Measurements from ENCODE around the gene BAZ2B. TPM values are rescaled to one million over a fixed set of nuclear protein-coding genes. Genes with fewer than 3 reads are reported as not detected.

The BAZ2B gene
- polyA plus RNA-seq, 1 of the 3 experiments (the other 2 are of a cell fraction), result 10.2 TPM

- Histone ChIP-seq H3K9ac (no peak overlapping the region), H3K9me2 (no peaks in the 10 kb centered on the region), H3K79me2 (ENCODE audit: insufficient read depth) (no peaks in the 10 kb centered on the region), H3K27me3 (ENCODE audit: insufficient read depth) (no peaks in the 10 kb centered on the region), H3K9me3 (peaks cover 14% of the 10 kb centered on the region; the same call in 1 of the 2 replicates), H3K4me2 (no peak overlapping the region), H4K20me1 (ENCODE audit: insufficient read depth) (no peaks in the 10 kb centered on the region), H3K4me1 (ENCODE audit: control insufficient read depth in 1 of 2, insufficient read depth in 2 of 2, low read depth in 1 of 2, low read length in 1 of 2) (no peaks in the 10 kb centered on the region), H3K4me3 (ENCODE audit: low read depth in 2 of 2, low read length in 1 of 2) (no peak overlapping the region), H3K36me3 (replicated peaks in 1 of 2; ENCODE audit: control insufficient read depth in 1 of 2, insufficient read depth in 2 of 2, low read length in 1 of 2) (peaks cover 4 to 24% of the 10 kb centered on the region in 2 experiments), H3F3A (replicated peaks; ENCODE audit: insufficient read depth) (peaks cover 14% of the 10 kb centered on the region), H2AFZ (ENCODE audit: low read depth) (no peak overlapping the region), H3K27ac (ENCODE audit: low read depth in 2 of 2, low read length in 1 of 2) (no peak overlapping the region)
- WGBS (ENCODE audit: low lambda C conversion rate), result 96% methylated on average over 9 of the region's 9 CpGs
- ChIA-PET POLR2A (no interaction called here), CTCF (no interaction called here)
- DNase-seq, result no peak
- TF ChIP-seq MAX (IDR thresholded peaks at IDR 0.05; ENCODE audit: low read depth), result no peak
- no peak for TF ChIP-seq YY1 (IDR thresholded peaks at IDR 0.05; ENCODE audit: low read depth)
- TF ChIP-seq EP300 (IDR thresholded peaks at IDR 0.05; ENCODE audit: borderline replicate concordance in 1 of 2, low read depth in 1 of 2, low read length in 1 of 2), result no peak
- TF ChIP-seq SIN3A (IDR thresholded peaks at IDR 0.05; ENCODE audit: borderline replicate concordance, low read depth, low read length), result no peak
- TF ChIP-seq CHD2 (IDR thresholded peaks at IDR 0.05; ENCODE audit: low read length, partially characterized antibody), result no peak
- no peak for TF ChIP-seq TEAD4 (IDR thresholded peaks at IDR 0.05; ENCODE audit: borderline replicate concordance, insufficient read depth)
- TF ChIP-seq RFX5 (IDR thresholded peaks at IDR 0.05; ENCODE audit: low read length), result no peak
- no peak for TF ChIP-seq ZBTB33 (IDR thresholded peaks at IDR 0.05; ENCODE audit: borderline replicate concordance, low read depth)
- no peak for TF ChIP-seq FOSL2 (IDR thresholded peaks at IDR 0.05; ENCODE audit: borderline replicate concordance, low read depth)
- TF ChIP-seq USF2 (IDR thresholded peaks at IDR 0.05; ENCODE audit: borderline replicate concordance, low read depth, low read length), result no peak
- no peak for TF ChIP-seq USF1 (IDR thresholded peaks at IDR 0.05; ENCODE audit: borderline replicate concordance, low read depth)
- no peak for TF ChIP-seq JUND (IDR thresholded peaks at IDR 0.05)
- TF ChIP-seq FOXM1 (IDR thresholded peaks at IDR 0.05; ENCODE audit: low read depth), result no peak
Observed at GRCh38 chr2:159546039-159546438, 70.3 kb downstream of the BAZ2B start.

- no peak overlapping the region for H3K9ac ChIP-seq
- peaks cover 7 to 24% of the 10 kb centered on the region in 2 experiments for H3K36me3 ChIP-seq (replicated peaks in 1 of 2; ENCODE audit: control insufficient read depth in 1 of 2, insufficient read depth in 2 of 2, low read length in 1 of 2)
- peaks cover 14% of the 10 kb centered on the region; the same call in 1 of the 2 replicates for H3K9me3 ChIP-seq
- H3K79me2 ChIP-seq (ENCODE audit: insufficient read depth), result no peaks in the 10 kb centered on the region
- ChIA-PET POLR2A (no interaction called here), CTCF (interaction anchor here (1.1 kb wide), 1 partner anchor 14 kb away, joined by 3 read pairs; no protein-coding TSS in a partner anchor)
- H3F3A ChIP-seq (replicated peaks; ENCODE audit: insufficient read depth), result peaks cover 14% of the 10 kb centered on the region
- no peak overlapping the region for H2AFZ ChIP-seq (ENCODE audit: low read depth)
- H4K20me1 ChIP-seq (ENCODE audit: insufficient read depth), result no peaks in the 10 kb centered on the region
- no peak for DNase-seq
- no peak overlapping the region for H3K27ac ChIP-seq (ENCODE audit: low read depth in 2 of 2, low read length in 1 of 2)
- no peak overlapping the region for H3K4me3 ChIP-seq (ENCODE audit: low read depth in 2 of 2, low read length in 1 of 2)
- no peaks in the 10 kb centered on the region for H3K27me3 ChIP-seq (ENCODE audit: insufficient read depth)
- no peaks in the 10 kb centered on the region for H3K9me2 ChIP-seq
- 100% methylated on average over 1 of the region's 1 CpG for WGBS (ENCODE audit: low lambda C conversion rate)
- H3K4me1 ChIP-seq (ENCODE audit: control insufficient read depth in 1 of 2, insufficient read depth in 2 of 2, low read depth in 1 of 2, low read length in 1 of 2), result no peaks in the 10 kb centered on the region
- no peak overlapping the region for H3K4me2 ChIP-seq
- TF ChIP-seq CTCF (IDR thresholded peaks at IDR 0.05), result no peak
- no peak for TF ChIP-seq MEF2A (IDR thresholded peaks at IDR 0.05; ENCODE audit: borderline replicate concordance, low read depth)
- no peak for TF ChIP-seq FOXJ3 (CRISPR knock-in tag; IDR thresholded peaks at IDR 0.05)
- TF ChIP-seq MAX (IDR thresholded peaks at IDR 0.05; ENCODE audit: low read depth), result no peak
- no peak for TF ChIP-seq NFIC (IDR thresholded peaks at IDR 0.05; ENCODE audit: borderline replicate concordance)
- no peak for TF ChIP-seq FOSL2 (IDR thresholded peaks at IDR 0.05; ENCODE audit: borderline replicate concordance, low read depth)
- TF ChIP-seq REST (IDR thresholded peaks at IDR 0.05; ENCODE audit: low read depth, low read length), result no peak
Observed at GRCh38 chr2:159545085-159545484, 71.3 kb downstream of the BAZ2B start.
